B cell (primary cell): Measurements from ENCODE around the gene TNIK. TPM values are rescaled to one million over a fixed set of nuclear protein-coding genes. Genes with fewer than 3 reads are reported as not detected.

Experiments used
- ATAC-seq: fragments of 200-7000 bp; cut with Tn5 transposase; one replicate; pipeline ENCODE4 v1.10.0; 2021; ENCODE audit warnings: low read depth, mild to moderate bottlenecking, moderate number of reproducible peaks, moderate library complexity
- CTCF ChIA-PET: fragments of 350-600 bp; sonication (Branson Sonifier 250); formaldehyde crosslinking; loops from one replicate; lab custom pipeline; 2021; ENCODE audit warnings: antibody characterized with exemption, inconsistent platforms; lab: Charles Lee
- POLR2A ChIA-PET: fragments of 350-600 bp; sonication (Branson Sonifier 250); formaldehyde crosslinking; loops from one replicate; lab custom pipeline; 2021; ENCODE audit warnings: antibody characterized with exemption; lab: Charles Lee
- DNase-seq: peaks from one replicate; pipeline ENCODE4 v3.0.0; 2013
- H2AFZ ChIP-seq: 2 replicates; pipeline ENCODE4 v1.6.1; 2012; ENCODE audit warnings: mild to moderate bottlenecking, low read depth, low read length; ENCODE audit not compliant: insufficient read depth, poor library complexity, severe bottlenecking
- H3K27ac ChIP-seq, 2 donors: 1 replicate in 1 of 2; 2 replicates in 1 of 2; pipeline ENCODE4 v1.5.1; 2012 to 2013; ENCODE audit warnings: low read length in 2 of 2, mild to moderate bottlenecking in 2 of 2, moderate library complexity in 1 of 2
- H3K27me3 ChIP-seq, 4 experiments: fragments of 200-600 bp in 1 of 4; sonication (generic) in 1 of 4; replicated peaks in 1 of 4; 1 replicate in 2 of 4; 2 replicates in 2 of 4; pipeline versions ENCODE4 v1.6.1 to v1.7.0; 2013 to 2016; ENCODE audit warnings: low read length in 3 of 4, mild to moderate bottlenecking in 2 of 4, mixed read lengths in 1 of 4, moderate library complexity in 1 of 4; ENCODE audit not compliant: insufficient read depth in 4 of 4, control insufficient read depth in 3 of 4; ENCODE audit errors: control extremely low read depth in 1 of 4
- H3K36me3 ChIP-seq, 2 experiments: replicated peaks in 1 of 2; 1 replicate in 1 of 2; 2 replicates in 1 of 2; pipeline versions ENCODE4 v1.6.1 to v1.7.1; 2013; ENCODE audit warnings: low read length in 1 of 2; ENCODE audit not compliant: insufficient read depth in 2 of 2, control insufficient read depth in 1 of 2; ENCODE audit errors: control extremely low read depth in 1 of 2, extremely low read depth in 1 of 2
- H3K4me1 ChIP-seq, 2 donors: fragments of 200-600 bp in 1 of 2; sonication (generic) in 1 of 2; 1 replicate in 1 of 2; 2 replicates in 1 of 2; pipeline versions ENCODE4 v1.5.1 to v1.6.1; 2013 to 2017; ENCODE audit warnings: low read length in 2 of 2; ENCODE audit not compliant: control insufficient read depth in 2 of 2, insufficient read depth in 2 of 2
- H3K4me2 ChIP-seq: replicated peaks from 2 replicates; pipeline ENCODE3; 2012; ENCODE audit warnings: mild to moderate bottlenecking, low read depth, low read length; ENCODE audit not compliant: poor library complexity, severe bottlenecking
- H3K4me3 ChIP-seq, 5 experiments: fragments of 200-600 bp in 1 of 5; sonication (generic) in 1 of 5; 1 replicate in 3 of 5; 2 replicates in 2 of 5; pipeline versions ENCODE4 v1.5.1 to v1.7.0; 2011 to 2016; ENCODE audit warnings: low read length in 4 of 5, mild to moderate bottlenecking in 4 of 5, low read depth in 2 of 5, control low read depth in 1 of 5, moderate library complexity in 1 of 5; ENCODE audit not compliant: insufficient read depth in 1 of 5; ENCODE audit errors: control extremely low read depth in 1 of 5, extremely low read depth in 1 of 5
- H3K79me2 ChIP-seq: fragments of 200-600 bp; sonication (generic); one replicate; pipeline ENCODE4 v1.6.0; 2016; ENCODE audit warnings: low read length; ENCODE audit not compliant: control insufficient read depth, insufficient read depth
- H3K9ac ChIP-seq: fragments of 200-600 bp; sonication (generic); 2 replicates; pipeline ENCODE4 v1.6.1; 2017; ENCODE audit warnings: mild to moderate bottlenecking, low read length, moderate library complexity
- H3K9me3 ChIP-seq, 3 donors: one replicate each; pipeline versions ENCODE4 v1.6.1 to v1.7.1; 2013; ENCODE audit warnings: low read length in 2 of 3; ENCODE audit not compliant: control insufficient read depth in 2 of 3, insufficient read depth in 1 of 3; ENCODE audit errors: control extremely low read depth in 1 of 3
- H4K20me1 ChIP-seq: 2 replicates; pipeline ENCODE4 v1.6.0; 2012; ENCODE audit warnings: mild to moderate bottlenecking, low read length; ENCODE audit not compliant: insufficient read depth, control insufficient read depth, poor library complexity, severe bottlenecking
- H3K27ac Mint-ChIP-seq: one replicate; pipeline ENCODE4 v1.8.0; 2021; ENCODE audit warnings: mixed read lengths
- H3K27me3 Mint-ChIP-seq: one replicate; pipeline ENCODE4 v1.8.0; 2021; ENCODE audit warnings: mixed read lengths
- H3K4me1 Mint-ChIP-seq: one replicate; pipeline ENCODE4 v1.8.0; 2021; ENCODE audit warnings: mixed read lengths
- H3K4me3 Mint-ChIP-seq: one replicate; pipeline ENCODE4 v1.8.0; 2021; ENCODE audit warnings: mixed read lengths
- H3K9me3 Mint-ChIP-seq: one replicate; pipeline ENCODE4 v1.8.0; 2022; ENCODE audit warnings: mixed read lengths; ENCODE audit not compliant: insufficient read depth
- CTCF ChIP-seq: fragments of 200-600 bp; IDR thresholded peaks from one replicate; pipeline ENCODE4 v1.8.0; 2022; ENCODE audit warnings: antibody characterized with exemption, mild to moderate bottlenecking
- EZH2 ChIP-seq: IDR thresholded peaks from 2 replicates; pipeline ENCODE4 v1.6.1; 2012; ENCODE audit warnings: borderline replicate concordance, low read depth, mild to moderate bottlenecking, moderate library complexity, low read length; ENCODE audit not compliant: insufficient read depth, poor library complexity, severe bottlenecking
- WGBS: methylation state at CpG from one replicate; pipeline ENCODE4 v1.1.5; 2013; ENCODE audit warnings: missing lambda C conversion rate; ENCODE audit not compliant: insufficient coverage; 5-methylcytosine and 5-hydroxymethylcytosine counted together
- intact Hi-C: fragments of 100-400 bp; cut with micrococcal nuclease; formaldehyde crosslinking; loops from one replicate; pipeline ENCODE4 v1.10.0; 2022
- polyA plus RNA-seq: library from polyadenylated mRNA; depleted of rRNA; stranded (reverse); fragments of >200 nt; gene quantifications from 2 replicates; pipeline ENCODE4 v1.2.3, GENCODE V29; 2012
- total RNA-seq, 2 donors: library from RNA; stranded (reverse); fragments of 120-200 nt in 1 of 2; gene quantifications; 1 replicate in 1 of 2; 2 replicates in 1 of 2; pipeline versions ENCODE4 v1.2.3 to v1.2.4, GENCODE V29; 2013 to 2022

TNIK gene
- total and polyA plus RNA-seq, 2 donors (not counting 1 experiment from before 2014, with no cell fraction given) = 0.66 to 7.7 TPM

- no peaks in the 10 kb centered on the region for H3K36me3 ChIP-seq
These were observed 301.0 kb downstream of the TNIK start for GRCh38 chr3:171159024-171159821.

More at GRCh38 chr3:171159024-171159821, 301.0 kb downstream of the TNIK start:
- no peak for DNase-seq
- Histone ChIP-seq H3K9ac (no peak overlapping the region), H3K4me2 (no peak overlapping the region), H3K4me1 (no peaks in the 10 kb centered on the region), H4K20me1 (no peaks in the 10 kb centered on the region), H2AFZ (no peak overlapping the region), H3K79me2 (no peaks in the 10 kb centered on the region), H3K9me3 (peaks cover 0 to 4% (median 0%) of the 10 kb centered on the region in 3 donors), H3K27me3 (no peaks in the 10 kb centered on the region), H3K27ac (no peak overlapping the region), H3K4me3 (no peak overlapping the region)
- ChIA-PET CTCF (interaction anchor here (0.8 kb wide), 1 partner anchor 408 kb away, joined by 3 read pairs; no protein-coding TSS in a partner anchor), POLR2A (no interaction called here)
- Mint-ChIP-seq H3K27ac (no peak overlapping the region), H3K4me1 (no peaks in the 10 kb centered on the region), H3K27me3 (no peaks in the 10 kb centered on the region), H3K4me3 (no peak overlapping the region), H3K9me3 (peaks cover 9% of the 10 kb centered on the region)
- ATAC-seq = no peak
- WGBS = 99% methylated on average over 16 of the region's 20 CpGs
- TF ChIP-seq CTCF = no peak
- no peak for TF ChIP-seq EZH2
- intact Hi-C loops = no loop called here
